ENCODE measurements around the gene ZNF552. TPM values are rescaled to one million over a fixed set of nuclear protein-coding genes. Genes with fewer than 3 reads are reported as not detected.
A peak's percentile ranks its signal among the peaks of the same experiment; 100 is the strongest.
"Not testable (repeated sequence)": the region's sequence is repeated elsewhere in the genome, so short reads cannot be mapped to it uniquely, and the experiment has no call there.

Gene ZNF552
- total RNA-seq, 3 donors from 2014 or later: 18.7 to 33.1 (median 27.9) TPM

GRCh38 chr19:57815247-57816075 is 748 bp upstream of the ZNF552 start:
- no peak for TF ChIP-seq CTCF (IDR thresholded peaks at IDR 0.05)

GRCh38 chr19:57813919-57814504 is 701 bp downstream of the ZNF552 start:
- intact Hi-C loops (cut with DNase I, micrococcal nuclease): no loop called here
- H3K4me1 ChIP-seq (ENCODE audit: low read depth): peaks cover 15% of the 10 kb centered on the region
- H3K4me3 ChIP-seq: peak overlapping the region; percentile 72
- no peaks in the 10 kb centered on the region for H3K9me3 ChIP-seq
- no peak for TF ChIP-seq CTCF (IDR thresholded peaks at IDR 0.05)
- no peaks in the 10 kb centered on the region for H3K36me3 ChIP-seq (ENCODE audit: low read depth)
- DNase-seq (peak in 2 of 3 donors; percentile 42 to 57), ATAC-seq (peak; percentile 51)

More at GRCh38 chr19:57815247-57816075, 748 bp upstream of the ZNF552 start:
- intact Hi-C loops (cut with DNase I, micrococcal nuclease): no loop called here
- H3K4me1 ChIP-seq (ENCODE audit: low read depth): peaks cover 19% of the 10 kb centered on the region
- no peaks in the 10 kb centered on the region for H3K9me3 ChIP-seq
- H3K4me3 ChIP-seq: no peak overlapping the region
- no peaks in the 10 kb centered on the region for H3K36me3 ChIP-seq (ENCODE audit: low read depth)
- DNase-seq: peak in 1 of 3 donors; percentile 55
- ATAC-seq: no peak

DNA sequence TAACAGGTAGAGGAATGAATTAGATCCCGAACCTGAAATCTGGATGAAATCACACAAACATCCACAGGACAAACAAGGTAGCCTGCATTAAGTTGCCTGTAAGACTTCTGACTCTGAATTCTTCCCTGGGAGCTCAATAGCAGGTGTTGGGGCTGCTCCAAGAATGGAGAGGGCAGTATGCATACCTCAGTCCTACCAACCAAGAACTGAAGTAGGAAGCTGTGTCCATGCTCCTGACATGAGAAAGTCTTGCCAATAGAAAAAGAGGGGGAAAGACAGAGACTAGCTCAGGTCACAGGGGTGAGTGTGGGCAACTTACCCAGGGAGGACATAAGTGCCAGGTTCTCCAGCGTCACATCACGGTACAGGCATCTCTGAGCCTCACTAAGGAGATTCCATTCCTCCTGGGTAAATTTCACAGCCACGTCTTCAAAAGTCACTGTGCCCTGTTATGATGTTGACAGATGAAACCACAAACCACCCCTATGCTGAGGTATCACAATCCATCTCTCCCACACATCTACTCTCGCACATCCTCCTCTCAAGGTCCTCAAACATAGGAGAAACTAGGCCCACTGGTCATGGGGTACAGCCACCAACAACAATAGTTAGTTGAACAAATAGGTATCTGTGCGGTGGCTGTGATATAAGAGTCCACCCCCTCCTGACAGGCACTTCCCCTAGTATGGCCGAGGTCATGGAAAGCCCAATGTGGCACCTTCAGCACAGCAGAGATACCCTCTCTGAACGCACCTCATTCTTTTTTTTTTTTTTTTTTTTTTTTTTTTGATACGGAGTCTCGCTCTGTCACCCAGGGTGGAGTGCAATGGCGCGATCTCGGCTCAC is 1.5 kb downstream of the ZNF552 start:
- DNase-seq; H3K36me3 ChIP-seq (ENCODE audit: low read depth); ATAC-seq; H3K4me3 ChIP-seq; intact Hi-C loops (cut with DNase I, micrococcal nuclease); H3K9me3 ChIP-seq: not testable (repeated sequence)
- peaks cover 15% of the 10 kb centered on the region for H3K4me1 ChIP-seq (ENCODE audit: low read depth)

GRCh38 chr19:57812226-57812625 is 2.5 kb downstream of the ZNF552 start:
- TF ChIP-seq CTCF (IDR thresholded peaks at IDR 0.05): no peak
- Histone ChIP-seq H3K4me1 (ENCODE audit: low read depth) (peaks cover 15% of the 10 kb centered on the region), H3K4me3 (no peak overlapping the region), H3K36me3 (ENCODE audit: low read depth) (no peaks in the 10 kb centered on the region), H3K9me3 (no peaks in the 10 kb centered on the region)
- intact Hi-C loops (cut with DNase I, micrococcal nuclease): no loop called here
- DNase-seq (no peak), ATAC-seq (no peak)

GRCh38 chr19:57810410-57811295 is 4.1 kb downstream of the ZNF552 start:
- H3K4me3 ChIP-seq; H3K9me3 ChIP-seq; intact Hi-C loops (cut with DNase I, micrococcal nuclease); ATAC-seq; H3K36me3 ChIP-seq (ENCODE audit: low read depth): not testable (repeated sequence)
- DNase-seq: peak in 1 of 3 donors; percentile 44
- peaks cover 18% of the 10 kb centered on the region for H3K4me1 ChIP-seq (ENCODE audit: low read depth)

DNA sequence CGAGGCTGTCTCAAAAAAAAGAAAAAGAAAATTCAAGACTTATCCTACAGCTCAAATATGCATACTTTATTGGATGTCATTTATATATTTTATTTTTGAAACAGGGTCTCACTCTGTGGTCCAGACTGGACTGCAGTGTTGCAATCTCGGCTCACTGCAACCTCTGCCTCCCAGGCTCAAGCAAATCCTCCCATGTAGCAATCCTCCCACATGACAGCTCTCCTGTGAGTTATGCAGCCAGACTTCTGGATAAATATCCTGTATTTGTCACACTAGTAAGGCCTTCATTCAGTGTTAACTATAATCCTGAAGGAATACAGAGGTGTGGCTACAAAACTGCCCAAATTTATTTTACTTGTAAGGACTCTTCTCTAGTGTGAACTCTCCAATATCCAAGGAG is 7.2 kb downstream of the ZNF552 start:
- no peaks in the 10 kb centered on the region for H3K36me3 ChIP-seq (ENCODE audit: low read depth)
- DNase-seq (no peak), ATAC-seq (no peak)
- H3K9me3 ChIP-seq: no peaks in the 10 kb centered on the region
- no peak overlapping the region for H3K4me3 ChIP-seq
- TF ChIP-seq CTCF (IDR thresholded peaks at IDR 0.05): no peak
- H3K4me1 ChIP-seq (ENCODE audit: low read depth): peaks cover 21% of the 10 kb centered on the region
- intact Hi-C loops (cut with DNase I, micrococcal nuclease): no loop called here
